AG08396 (cell line): Measurements from ENCODE around the gene EMID1.
A peak's percentile ranks its signal among the peaks of the same experiment; 100 is the strongest.

Source experiments
- DNase-seq: peaks from one replicate; pipeline ENCODE4 v3.0.0; 2012; ENCODE audit warnings: low spot score, mixed read lengths

EMID1 gene

DNA sequence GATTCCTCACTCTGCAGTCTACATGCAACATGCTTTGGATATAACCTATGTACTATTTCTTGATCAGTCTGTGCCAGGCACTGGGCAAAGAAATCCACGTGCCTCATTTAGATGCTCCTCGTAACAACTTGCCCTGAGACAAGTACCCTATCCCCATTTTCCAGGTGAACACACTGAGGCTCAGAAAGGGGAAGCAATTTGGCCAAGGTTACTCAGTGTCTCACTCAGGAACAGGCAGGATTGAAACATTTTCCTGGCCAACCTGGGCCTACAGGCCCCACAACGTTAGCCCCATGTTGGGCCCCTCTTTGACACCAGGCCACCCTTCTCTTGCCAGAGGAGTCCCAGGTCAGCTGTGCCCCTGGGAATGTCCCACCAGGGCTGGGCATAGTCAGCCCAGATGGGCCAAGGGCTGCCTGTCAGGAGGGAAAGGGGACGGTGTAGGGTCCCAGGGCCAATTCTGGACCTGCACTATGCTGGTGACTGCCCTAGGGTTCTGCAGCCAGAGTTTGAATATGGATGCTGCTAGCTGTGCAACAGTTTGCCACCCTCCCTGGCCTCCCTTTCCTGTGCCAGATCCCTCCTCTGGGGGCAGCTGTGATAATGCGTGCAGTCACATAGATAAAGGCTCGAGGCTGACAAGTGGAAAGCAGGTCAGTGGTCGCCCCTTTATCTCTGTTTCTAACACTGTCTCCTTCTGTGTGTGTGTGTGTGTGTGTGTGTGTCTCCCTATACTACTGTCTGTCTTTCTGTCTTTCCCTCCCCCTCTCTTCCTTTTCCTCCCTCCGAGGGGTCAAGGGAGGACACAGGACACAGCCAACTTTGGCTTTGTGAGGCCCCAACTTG, 10.4 kb upstream of the EMID1 start:
- no peak for DNase-seq

DNA sequence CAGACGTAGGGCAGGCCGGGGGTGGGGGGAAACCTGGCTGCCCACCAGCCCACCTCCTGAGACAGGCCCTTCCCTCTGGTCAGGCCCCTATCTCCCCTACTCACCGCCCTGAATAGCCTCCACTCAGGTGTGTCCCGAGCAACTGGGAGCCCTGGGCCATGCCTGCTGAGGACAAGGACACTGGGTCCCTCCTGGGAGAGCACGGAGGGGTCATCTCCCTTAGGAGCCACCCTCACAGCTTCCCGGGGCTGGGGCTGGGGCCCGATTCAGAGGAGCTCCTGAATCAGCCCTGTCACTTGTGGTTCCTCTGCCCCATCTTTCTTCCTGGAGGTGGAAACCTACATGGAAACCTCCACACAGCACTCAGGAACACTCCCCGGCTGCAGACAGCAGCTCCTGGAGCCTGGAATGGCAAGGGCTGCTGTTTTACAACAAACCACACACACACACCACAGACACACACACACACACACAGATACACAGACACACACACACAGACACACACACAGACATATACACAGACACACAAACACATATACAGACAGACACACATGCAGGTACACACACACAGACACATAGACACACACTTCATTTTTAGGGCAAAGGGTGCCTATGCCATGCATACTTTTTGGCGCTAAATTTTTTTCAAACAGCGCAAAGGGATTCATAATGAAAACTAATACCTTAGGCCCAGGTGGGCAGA, 9.6 kb upstream of the EMID1 start:
- no peak for DNase-seq

DNA sequence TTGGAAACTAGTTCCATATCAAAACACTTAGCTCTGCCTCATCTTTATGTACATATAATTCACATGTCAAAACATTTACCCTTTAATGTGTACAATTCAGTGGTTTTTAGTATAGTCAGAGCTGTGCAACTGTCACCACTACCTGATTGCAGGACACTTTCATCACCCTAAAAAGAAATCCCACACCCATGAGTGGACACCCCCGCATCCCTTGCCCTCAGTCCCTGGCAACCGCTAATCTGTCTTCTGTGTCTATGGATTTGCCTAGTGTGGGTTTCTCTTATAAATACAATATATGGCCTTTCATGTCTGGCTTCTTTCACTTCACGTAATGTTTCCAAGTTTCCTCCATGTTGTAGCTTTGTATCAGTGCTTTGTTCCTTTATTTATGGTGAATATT, 8.6 kb upstream of the EMID1 start:
- DNase-seq, result no peak

DNA sequence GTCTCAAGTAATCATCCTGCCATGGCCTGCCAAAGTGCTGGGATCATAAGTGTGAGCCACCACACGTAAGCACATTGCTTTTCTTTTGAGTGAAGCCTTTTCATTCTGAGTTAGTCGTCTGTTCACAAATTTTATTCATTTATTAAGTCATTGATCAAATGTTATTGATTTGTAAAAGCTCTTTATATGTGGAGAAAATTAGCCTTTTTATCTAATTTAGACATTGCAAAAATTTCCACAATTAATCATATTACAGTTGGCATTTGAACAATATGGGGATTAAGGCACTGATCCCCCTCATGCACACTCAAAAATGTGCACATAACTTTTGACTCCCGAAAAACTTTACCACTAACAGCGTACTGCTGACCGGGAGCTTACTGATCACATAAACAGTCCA, 7.5 kb upstream of the EMID1 start:
- DNase-seq, result no peak

DNA sequence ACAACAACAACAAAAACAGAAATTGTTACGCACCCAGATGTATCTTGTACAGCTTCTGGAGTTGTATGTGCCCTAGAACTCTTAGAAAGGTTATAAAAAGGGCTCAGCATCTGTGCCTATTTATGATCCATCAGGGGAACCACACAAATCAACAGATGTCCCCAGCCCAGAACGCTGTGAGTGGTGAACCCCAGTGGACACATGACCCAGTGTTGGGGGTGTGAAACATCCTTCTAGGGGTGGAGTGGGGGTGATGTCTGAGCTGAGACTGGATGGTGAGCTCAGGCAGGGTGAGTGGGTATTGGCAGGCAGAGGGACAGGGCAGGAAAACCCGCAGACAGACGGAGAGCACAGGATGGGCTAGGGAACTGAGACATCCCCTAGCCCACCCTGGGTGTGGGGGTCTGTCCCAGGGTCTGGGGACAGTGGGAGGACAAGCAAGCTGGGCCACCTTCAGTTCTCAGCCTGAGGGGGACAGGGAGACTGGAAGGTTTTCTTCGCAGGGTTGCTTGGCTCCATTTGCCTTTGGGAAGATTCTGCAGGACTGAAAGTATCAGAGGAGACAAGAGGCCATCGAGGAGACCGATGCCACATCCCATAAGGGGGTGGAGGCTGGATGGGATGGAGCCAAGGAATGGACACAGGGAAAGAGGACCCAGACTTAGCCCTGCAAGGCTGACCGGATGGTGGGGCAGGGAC, 5.8 kb upstream of the EMID1 start:
- peak; percentile 5 for DNase-seq

DNA sequence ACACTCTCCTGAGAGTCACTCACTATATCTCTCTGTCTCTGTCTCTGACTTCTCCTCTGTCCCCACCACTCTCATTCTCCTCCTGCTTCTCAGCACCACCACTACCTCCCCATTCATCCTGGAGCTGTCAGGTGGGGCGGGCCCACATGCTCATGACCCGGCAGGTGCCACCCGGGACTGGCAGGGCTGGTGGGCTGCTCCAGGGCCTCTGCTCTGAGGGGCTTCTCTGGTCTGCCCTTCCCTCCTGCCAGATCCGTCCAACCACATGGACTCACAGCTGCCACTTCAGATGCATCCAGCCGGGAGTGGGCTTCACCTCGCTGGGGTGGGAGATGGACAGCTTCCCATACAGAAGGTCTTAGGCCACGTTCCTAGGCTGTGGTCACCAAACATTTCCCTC, 4.8 kb upstream of the EMID1 start:
- no peak for DNase-seq

DNA sequence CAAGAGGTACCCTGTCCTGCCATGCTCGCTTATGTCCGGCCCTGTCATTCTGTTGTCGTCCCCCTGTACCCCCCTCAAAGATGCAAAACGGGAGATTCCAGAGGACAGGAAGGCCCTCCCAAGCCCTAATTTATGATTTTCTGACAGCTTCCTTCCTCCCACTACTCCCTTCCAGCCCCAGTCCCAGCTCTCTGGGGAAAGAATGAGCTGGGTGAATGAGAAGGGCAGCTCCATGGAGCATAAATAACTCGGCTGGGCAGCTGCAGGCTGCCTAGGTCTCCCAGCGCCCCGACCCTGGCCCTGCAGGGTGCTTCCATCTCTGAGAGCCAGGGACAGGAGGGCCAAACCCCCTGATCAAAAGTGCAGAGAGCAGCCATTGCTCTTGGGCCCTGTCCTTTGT, 3.9 kb upstream of the EMID1 start:
- DNase-seq, result peak; percentile 5

DNA sequence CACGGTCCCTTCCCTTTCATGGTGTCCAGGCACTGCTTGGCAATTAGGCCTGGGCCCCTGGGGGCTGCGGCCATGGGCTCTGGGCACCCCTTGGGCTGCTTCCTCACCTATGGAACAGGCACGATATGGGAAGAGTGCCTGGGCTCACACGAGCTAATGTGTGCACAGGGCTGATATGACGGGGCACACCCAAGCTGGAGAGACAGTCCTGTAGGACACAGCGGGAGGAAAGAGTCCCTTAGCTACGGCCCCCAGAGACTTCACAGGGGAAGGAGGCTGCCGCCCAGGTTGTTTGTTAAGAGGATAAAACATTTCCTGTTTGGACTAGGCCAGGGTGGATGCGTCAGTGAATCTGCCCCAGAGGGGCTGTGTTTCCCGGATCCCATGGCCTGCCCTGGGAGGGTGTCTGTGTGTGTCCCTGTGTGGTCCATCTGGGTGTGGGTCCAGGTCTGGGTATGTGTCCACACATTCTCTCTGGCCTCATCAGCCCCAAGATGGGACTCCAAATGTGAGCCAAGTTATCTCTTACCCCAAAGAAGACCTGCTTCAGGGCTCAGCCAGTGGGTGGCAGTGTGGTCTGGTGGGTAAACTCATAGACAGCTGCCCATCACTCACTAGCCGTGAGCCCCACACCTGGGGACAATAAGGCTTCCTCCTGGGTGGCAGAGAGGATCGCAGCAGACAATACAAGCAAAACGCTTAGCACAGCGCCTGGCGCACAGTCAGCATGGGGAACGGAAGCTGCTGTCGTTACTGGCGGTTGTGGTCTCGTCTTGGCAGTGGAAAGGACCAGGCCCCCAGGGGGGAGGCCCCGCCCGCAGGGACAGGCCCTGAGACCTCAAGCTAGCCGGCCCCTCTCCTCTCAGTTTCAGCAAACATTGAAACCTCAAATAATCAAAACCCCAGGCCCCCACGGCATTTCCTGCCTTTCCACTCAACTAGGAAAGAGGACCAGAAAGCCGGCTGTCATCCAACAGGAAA, 3.2 kb upstream of the EMID1 start:
- DNase-seq, result peak; percentile 33

DNA sequence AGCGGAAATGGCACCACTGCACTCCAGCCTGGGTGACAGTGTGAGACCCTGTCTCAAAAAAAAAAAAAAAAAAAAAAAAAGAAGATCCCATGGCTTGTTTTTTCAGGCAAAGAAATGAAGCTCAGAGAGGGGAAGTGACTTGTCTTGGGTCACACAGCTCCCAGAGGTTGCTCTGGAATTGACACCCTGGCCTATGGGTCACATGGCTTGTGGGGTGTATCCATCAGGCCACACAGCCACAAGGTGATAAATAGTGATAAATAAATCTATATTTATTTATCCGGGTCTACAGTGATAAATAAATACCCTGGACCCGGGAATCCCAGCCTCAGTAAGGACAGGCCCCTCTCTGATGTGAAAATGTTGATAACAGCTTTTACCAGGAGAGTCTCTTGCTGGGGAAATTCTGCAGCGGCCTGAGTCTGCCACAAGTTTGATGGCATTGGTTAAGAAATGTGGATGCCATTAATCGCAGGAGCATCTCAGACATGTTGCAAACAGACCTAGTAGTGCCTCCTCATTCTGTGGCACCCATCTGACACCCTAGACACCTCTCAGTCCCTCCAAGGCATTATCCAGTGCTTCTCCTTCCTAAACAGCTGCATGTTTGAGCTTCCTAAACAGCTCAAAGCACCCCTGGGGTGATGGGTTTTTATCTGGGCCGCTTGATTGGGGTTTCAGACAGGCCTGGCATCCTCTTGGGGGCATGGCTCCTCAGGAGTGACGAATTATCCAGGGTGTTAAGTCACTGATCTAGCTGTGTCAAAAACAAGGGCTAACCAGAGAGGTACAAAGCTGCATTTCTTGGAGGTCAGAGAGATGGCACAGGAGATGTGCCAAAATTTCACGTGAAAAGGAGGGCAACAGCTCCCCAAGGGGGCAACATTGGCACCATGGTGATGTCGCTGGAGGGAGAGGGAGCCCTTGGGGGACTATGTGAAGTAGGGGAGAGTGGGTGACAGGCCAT, 1.9 kb upstream of the EMID1 start:
- DNase-seq, result peak; percentile 4

DNA sequence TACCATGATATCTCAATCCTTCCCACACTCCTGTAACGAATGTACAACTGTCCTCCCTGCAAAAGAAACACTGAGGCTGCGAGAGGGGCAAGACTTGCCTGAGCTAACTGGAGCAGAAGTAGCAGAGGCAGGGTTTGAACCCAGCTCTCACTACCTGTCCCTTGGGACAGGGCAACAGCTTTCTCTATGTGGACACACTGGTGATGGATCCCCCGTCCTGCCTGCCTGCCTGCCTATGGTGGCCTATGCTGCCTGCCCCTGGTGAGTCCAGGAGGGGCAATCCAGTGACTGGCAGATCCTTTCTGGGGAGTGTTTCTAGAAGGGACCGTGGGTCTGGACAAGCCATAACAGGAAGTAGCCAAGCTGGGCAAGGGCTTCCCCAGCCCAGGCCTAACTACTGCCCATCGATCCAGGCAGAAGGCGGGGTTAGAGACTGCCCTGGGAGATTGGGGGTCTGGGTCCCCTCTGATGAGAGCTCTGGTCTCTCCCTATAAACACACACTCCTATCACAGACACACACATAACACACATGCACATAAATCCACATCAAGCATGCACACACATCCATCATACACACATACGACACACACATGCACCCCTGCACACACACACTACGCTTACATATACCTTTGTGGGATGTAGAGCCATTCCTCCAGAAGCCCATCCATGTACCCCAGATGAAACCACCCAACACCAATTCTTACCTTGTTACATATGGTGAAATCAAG, 1.1 kb upstream of the EMID1 start:
- DNase-seq, result peak; percentile 13

DNA sequence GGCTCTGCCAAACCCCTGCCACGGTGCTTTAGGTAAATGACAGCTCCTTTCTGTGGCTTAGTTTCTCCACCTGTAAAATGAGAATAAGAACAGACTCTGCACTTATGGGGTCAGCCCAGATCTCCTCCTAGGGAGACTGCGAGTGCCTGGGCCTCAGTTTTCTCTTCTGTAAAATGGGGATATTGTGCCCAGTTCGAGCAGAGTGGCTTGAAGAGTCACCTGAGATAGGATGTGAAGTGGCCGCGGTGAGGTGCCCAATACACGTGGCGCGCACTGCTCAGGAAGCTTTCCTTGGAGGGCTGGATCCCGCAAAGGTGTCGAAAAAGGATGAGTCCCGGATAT, 473 bp upstream of the EMID1 start:
- DNase-seq, result no peak

DNA sequence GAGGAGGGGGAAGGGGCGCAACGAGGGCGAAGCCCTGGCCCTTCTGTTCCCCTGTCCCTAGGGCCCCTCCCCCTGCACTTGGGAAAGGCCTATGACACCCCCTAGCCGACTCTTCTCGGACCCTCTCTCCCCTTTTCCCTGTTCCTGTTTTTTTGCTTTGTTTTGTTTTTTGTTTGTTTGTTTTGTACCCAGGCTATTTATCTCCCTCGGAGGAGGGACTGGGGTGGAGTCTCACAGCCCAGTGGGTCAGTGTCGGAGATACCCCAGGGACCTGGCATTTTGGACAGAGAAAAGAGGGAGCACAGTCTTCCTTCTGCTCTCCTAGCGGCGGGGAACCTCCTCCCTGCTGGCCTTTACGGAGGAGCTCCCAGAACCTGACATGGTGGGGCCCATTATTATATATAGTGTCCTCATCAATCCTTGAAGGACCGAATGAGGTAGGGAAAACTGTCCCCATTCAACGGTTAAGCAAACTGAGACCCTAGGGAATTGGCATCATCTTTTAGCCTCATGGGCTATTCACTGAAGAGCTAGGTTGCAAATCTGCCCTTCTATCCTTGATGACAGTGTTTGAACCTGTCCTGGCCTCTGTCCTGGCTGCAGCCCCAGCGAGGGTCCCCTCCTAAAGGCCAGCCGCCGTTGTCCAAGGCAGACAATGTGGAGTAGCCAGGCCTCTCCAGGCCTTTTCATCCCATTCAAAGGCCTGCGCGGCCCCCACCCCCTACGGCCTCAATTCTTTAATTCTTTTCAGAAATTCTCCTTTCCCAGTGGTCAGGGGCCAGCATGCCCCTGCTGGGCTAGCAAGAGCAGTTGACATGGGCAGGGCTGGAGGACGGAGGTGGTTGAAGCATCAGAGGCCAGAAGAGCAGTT, 911 bp downstream of the EMID1 start:
- no peak for DNase-seq

DNA sequence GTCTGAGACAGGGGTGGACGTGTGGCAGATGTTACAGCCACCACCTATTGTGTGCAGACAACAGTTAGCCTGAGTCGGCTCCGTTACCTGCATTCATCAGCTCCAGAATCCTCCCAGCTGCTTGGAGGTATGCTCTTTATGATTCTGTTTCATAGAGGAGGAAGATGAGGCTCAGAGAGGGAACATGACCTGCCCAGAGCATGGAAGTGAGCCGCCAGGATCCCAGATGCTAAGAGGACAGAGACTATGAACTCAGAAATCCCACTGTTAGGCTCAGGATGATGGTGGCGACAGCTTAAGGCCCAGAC, 1.5 kb downstream of the EMID1 start:
- DNase-seq, result no peak

DNA sequence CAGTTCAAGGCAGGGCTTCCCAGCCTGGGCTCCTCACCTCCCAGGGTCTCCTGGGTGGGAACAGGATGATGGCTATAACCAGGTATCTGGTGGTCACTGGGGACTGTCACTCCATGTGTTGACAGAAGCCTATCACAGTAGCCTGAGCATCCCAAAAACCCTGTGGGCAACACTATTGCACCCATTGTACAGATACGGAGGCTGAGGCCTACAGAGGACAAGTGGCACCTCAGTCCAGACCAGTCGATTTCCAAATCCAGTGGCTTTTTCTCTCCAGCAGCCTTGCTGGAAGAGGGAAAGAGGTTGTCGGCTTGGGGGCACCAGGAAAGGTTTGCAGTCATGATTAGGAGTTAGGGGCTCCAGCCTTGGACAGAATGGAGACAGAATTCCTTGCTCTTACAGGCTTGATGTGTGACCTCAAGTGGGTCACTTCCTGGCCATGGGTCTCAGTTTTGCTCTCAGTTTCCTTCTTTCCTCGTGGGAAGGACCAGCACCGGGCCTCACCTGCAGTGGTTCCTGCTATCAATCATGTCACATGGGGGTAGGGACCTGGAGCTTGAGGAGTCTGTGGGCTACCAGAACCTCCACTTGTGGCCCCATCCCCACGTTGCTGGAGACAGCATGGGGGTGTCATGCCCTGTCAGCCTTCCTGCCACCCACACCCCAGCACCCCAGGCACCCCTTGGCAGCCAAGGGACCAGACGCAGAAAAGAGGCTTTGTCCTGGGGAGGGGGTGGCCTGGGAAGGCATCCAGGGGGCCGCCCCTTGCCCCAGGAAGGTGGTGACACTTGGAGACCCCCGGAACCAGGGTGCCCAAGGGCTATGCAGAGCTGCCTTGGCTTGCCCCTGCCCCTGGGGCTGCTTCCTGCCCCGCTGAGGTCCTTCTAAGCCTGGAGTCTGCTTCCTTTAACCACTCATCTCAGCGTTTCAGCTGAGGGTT, 2.1 kb downstream of the EMID1 start:
- DNase-seq, result no peak

DNA sequence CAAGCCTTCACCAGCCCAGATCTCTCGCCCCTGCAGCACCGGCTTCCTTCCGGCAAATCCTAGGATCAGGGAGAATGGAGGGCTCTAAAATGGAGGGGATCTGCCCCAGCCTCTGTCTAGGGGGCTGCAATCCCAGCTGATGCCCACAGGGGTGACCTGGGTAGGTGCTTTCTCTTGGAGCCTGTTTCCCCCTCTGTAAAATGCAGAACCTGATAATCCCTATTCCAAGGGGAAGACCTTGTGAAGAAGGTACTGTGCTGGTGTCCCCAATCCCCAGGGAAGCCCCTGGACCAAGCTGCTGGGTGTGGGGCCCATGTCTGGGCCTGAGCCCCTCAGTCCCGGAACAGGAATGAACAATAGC, 2.8 kb downstream of the EMID1 start:
- DNase-seq, result no peak

DNA sequence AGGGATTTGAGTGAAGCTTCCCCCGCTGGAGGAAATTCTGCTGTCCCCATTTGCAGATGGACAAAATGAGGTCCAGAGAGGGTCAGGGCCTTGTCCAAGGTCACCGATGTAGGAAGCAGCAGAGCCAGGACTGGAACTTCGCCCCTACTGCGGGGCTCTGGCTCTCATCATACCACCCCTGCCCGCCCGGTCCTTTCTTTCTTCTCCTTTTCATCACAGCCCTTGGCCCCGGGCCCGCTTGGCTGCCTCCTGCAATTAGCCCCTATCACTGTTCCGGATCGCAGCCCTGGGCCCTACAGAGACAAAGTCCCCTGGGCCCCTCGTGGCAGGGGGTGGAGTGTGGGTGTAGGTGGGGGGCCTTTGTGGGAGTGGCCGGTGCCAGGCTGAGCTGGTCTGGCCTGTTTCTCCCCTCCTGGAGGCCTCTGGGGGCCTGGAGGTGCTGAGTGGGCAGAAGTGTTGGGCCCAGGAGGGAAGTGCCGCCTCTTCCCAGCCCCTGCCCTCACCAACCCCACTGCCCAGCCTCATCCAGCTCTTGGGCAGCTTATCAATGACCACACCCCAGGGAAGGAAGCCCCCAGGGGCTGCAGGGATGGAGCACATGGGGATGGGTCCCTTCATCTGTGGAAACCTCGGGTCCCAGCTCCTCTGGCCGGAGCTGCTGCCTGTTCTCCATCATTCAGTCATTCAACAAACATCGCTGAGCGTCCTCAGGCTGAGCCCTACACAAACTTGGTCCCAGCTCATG, 3.4 kb downstream of the EMID1 start:
- DNase-seq, result no peak

DNA sequence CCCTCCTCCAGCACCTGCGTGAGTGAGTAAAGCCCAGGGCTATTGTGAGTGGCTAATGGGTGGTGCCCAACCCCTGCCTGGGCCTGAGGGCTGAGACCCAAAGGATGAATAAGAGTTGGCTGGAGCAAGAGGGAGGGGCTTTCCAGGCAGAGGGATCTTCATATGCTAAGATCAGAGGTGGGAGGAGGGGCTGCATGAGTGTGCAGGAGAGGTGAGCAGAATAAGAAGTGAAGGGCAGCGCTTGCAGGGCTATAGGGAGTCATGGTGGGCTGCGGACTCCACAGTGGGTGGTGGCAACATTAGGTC, 3.9 kb downstream of the EMID1 start:
- no peak for DNase-seq

DNA sequence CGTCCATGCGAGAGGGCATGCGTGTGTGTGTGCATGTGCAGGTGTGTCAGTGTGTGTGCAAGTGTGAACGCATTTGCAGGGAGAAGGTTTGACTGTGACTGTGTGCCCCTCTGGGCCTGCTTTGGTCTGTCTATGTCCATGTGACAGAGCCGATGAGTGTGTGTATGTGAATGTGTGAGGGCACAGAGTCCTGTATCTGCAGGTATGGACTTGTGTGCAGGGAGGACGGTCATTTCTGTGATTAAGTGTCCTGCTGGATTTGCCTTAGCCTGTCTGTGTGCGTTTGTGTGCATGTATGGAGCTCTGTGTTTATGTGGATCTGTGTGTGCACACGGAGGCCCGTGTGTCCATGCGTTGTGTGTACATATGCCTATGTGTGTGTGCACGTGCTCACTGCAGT, 5.4 kb downstream of the EMID1 start:
- DNase-seq, result no peak
